Anterior cingulate cortex (tissue), 58 donors: ENCODE measurements around the gene ZBED4.

Experiments used
- DNase-seq, 58 donors: peaks; one replicate each; lab custom pipeline; 2025; lab: John Stamatoyannopoulos, UW

The ZBED4 gene

GRCh38 chr22:49917974-49918910 lies 64.6 kb downstream of the ZBED4 start, which contains the start of the genes ALG12 and CRELD2:
TSS of gene ALG12 (minus strand) at chr22:49918438. CDS start at chr22:49913765, 4,673 bp downstream.
TSS of gene CRELD2 (plus strand) at chr22:49918634. CDS start at chr22:49918770, 136 bp downstream.
- peak; percentile 70 to 99 (median 97) for DNase-seq

- DNase-seq = no peak
These were observed 65.6 kb downstream of the ZBED4 start for GRCh38 chr22:49918911-49919881.

- DNase-seq = no peak
These were observed 67.2 kb downstream of the ZBED4 start for GRCh38 chr22:49920859-49921258.

GRCh38 chr22:49921508-49922278 lies 68.0 kb downstream of the ZBED4 start:
- DNase-seq = no peak

GRCh38 chr22:49922484-49922883 lies 68.8 kb downstream of the ZBED4 start:
- DNase-seq = no peak

- no peak for DNase-seq
These were observed 69.3 kb downstream of the ZBED4 start for GRCh38 chr22:49922926-49923325.

- no peak for DNase-seq
These were observed 69.8 kb downstream of the ZBED4 start for GRCh38 chr22:49923445-49923844.

- no peak for DNase-seq
These were observed 70.6 kb downstream of the ZBED4 start for GRCh38 chr22:49924113-49924833.

GRCh38 chr22:49925525-49926128 lies 72.0 kb downstream of the ZBED4 start:
- no peak for DNase-seq

GRCh38 chr22:49926916-49927315 lies 73.3 kb downstream of the ZBED4 start:
- no peak for DNase-seq

- no peak for DNase-seq
These were observed 74.0 kb downstream of the ZBED4 start for GRCh38 chr22:49927483-49928184.

GRCh38 chr22:49928185-49928495 lies 74.5 kb downstream of the ZBED4 start:
- no peak for DNase-seq

GRCh38 chr22:49928555-49929210 lies 75.0 kb downstream of the ZBED4 start:
- DNase-seq = no peak

- DNase-seq = peak in 19 of 58 donors; percentile 3 to 67 (median 24)
These were observed 75.8 kb downstream of the ZBED4 start for GRCh38 chr22:49929211-49929979.

GRCh38 chr22:49929994-49930575 lies 76.4 kb downstream of the ZBED4 start:
- no peak for DNase-seq

- DNase-seq = peak in 49 of 58 donors; percentile 16 to 81 (median 50)
These were observed 77.2 kb downstream of the ZBED4 start for GRCh38 chr22:49930596-49931412.
